Activated CD4-positive, alpha-beta T cell treated with anti-CD3 and anti-CD28 coated beads, Interleukin-2, Interleukin-6, amounts not matched to agents 100 ng/mL and 50 ng/mL, durations not matched to agents 16 hours and 8 hours (primary cell): ENCODE data around the gene DYNC1LI1.
"Not testable (repeated sequence)": the region's sequence is repeated elsewhere in the genome, so short reads cannot be mapped to it uniquely, and the experiment has no call there.

Source experiments
- DNase-seq: peaks from one replicate; pipeline ENCODE4 v3.0.0-alpha.2; 2020

DYNC1LI1 gene

DNA sequence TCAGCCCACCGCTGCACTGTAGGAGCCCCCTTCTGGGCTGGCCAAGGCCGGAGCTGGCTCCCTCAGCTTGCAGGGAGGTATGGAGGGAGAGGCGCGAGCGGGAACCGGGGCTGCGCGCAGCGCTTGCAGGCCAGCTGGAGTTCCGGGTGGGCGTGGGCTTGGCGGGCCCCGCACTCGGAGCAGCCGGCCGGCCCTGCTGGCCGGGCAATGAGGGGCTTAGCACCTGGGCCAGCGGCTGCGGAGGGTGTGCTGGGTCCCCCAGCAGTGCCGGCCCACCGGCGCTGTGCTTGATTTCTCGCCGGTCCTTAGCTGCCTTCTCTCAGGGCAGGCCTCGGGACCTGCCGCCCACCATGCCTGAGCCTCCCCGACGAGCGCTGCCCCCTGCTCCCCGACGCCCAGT lies 8.0 kb upstream of the DYNC1LI1 start:
- not testable (repeated sequence) for DNase-seq

DNA sequence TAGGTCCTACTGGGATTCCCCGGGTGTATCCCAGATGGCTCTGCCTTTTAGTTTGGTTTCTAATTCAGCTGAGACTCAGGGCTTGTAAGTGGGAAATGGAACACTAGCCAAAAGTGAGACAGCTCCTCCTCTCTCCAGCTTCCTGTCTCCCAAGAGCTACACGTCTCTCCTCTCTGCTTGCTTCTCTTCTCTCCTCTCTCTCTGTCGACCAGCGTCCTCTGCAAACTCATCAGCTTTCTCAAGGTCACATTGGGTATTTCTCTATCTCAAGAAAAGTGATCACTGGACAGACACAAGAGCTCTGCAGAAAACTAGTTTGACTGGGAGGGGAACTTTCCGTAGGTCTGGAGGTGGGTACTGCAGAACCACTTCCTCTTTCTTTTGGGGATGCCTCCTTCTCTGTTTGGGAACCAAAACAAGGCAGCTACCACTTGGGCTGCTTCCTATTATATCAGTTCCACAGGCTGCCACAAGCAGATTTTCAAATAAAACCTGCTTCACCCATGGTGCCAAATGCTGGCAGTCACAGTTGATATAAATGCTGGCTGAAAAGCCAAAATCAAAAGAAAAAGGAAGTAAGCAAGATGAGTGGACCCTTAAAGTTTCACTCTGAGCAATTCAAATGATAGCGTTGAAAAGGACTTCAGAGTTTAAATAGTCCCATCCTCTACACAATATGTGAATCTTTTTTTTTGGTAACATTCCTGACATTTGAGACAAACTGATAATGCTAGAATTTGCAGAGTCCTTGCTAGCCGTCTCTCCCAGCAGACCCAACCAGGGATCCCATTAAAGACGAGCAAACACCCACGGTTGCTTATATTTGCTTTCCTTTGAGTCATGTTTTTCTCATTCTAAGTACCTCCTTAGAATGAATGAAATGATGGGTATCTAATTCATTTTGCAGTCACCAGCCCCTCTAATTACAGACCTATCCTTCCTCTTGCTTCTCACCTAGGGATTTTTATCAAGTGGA lies 7.2 kb upstream of the DYNC1LI1 start:
- peak; percentile 30 for DNase-seq

DNA sequence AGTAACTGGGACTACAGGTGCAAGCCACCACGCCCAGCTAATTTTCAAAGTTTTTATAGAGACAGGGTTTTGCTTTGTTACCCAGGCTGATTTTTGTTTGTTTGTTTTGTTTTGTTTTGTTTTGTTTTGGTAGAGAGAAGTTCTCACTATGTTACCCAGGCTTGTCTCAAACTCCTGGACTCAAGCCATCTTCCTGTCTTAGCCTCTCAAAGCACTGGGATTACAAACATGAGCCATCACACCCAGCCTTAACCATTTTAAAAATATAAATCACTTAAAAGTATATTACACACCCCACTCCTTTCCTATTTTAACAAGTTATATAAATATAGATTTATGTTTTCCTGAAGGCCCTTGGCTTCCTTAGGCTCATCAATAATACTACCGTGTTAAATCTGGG lies 6.5 kb upstream of the DYNC1LI1 start:
- DNase-seq: no peak

DNA sequence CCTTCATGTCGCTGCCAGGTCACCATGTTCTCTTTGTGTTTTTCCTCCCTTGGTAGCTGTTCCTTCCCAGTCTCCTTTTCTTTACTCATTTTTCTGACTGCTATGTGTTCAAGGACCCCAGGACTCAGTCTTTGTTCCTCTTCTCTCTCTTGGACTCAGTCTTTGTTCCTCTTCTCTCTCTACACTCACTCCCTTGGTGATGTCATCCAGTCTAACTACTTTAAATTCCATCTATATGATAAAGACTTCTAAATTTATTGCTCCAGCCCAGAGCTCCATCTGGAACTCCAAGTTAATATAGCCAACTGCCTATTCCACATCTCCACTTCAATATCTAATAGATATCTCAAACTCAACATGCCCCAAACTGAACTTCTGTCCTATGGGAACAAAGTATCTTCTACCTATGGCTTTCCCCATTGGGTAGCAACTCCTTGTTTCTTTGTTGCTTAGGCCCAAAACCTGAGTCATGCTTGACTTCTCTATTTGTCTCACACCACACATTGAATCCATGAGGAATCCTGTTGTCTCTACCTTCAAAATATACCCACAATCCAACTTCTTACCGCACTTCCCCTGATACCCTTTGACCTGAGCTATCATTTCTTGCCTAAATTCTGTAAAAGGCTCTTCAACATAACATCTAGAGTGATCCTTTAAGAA lies 4.9 kb upstream of the DYNC1LI1 start:
- DNase-seq: no peak

DNA sequence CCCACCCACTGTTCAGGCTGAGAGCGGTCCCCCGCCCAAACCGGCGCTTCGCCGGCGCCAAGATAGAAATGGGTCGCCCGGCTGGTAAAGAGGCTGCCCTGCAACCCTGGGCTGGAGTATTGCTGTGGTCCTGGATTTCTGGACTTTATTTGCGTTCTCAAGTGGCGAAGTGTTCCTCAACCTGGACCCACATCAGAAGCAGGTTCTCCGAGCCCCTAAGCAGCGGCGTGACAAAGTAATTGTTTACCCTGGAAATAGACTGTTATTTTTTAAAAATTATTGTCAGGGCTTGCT lies 481 bp upstream of the DYNC1LI1 start:
- no peak for DNase-seq

DNA sequence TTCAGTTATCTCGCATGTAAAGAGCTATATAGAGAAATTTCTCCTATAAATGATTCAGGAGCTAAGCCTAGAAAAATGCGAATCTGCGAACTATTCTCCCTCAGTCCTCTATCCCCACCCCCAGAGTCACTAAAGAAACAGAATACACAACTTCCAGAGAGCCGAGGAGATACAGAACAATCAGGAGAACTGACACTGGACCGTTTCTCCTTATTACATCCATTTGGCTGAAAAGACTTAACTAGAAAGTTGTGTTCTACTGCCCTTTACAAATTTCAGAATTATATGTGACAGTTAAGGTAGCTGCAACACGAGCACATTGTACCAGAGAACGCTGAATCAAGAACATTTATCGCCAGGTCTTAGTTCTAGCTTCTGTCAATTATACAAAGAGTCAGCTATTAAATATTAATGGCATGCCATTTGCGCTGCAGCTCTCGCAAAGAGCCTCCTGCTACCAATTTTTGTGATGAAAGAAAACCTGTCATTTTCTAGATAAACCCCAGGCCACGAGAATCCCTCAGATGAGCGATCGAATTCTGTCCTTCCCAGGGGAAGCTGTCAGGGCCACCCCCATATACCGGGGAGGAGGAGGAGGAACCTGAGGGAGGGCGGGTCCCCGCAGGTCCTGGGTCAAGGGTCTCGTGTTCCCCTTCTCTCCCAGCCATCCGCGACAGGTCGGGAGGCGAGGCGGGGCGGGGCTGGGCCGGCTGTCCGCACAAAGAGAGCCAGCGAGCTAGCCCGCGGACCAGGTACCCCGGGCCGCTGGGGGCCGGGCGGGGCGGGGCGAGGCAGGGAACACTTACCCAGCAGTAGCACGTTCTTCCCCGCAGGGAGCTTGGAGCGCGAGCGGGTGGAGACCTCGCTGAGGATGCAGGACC lies 878 bp downstream of the DYNC1LI1 start:
- DNase-seq: peak; percentile 62

DNA sequence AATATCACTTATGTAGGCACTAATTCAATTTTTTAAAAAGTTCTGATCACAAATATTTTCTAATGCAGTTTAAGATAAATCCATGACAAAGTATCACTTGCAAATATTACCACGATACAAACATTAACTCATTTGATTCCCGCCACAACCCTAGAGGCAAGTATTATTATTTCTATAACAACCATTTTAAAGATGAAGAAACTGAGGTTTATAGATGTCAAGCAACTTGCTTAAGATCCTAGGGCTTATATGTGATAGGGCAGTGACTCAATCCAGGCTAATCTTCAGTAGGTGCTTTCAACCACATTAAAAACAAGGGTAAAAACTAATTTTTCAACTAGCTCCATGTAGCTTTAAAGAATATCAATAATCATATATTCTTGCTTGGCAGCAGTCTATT lies 1.7 kb downstream of the DYNC1LI1 start:
- DNase-seq: no peak

DNA sequence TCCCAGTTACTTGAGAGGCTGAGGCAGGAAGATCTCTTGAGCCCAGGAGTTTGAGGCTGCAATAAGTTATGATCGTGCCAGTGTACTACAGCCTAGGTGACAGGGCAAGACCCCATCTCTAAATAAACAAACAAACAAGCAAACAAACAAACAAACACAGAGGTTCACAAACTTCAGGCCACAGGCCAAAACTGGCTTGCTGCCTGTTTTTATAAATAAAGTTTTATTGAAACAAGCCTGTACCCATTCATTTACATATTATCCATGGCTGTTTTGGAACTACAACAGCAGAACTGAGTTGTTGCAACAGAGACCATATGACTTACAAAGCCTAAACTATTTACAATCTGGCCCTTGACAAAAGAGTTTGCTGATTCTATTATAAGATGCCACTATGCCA lies 6.5 kb downstream of the DYNC1LI1 start:
- DNase-seq: no peak

DNA sequence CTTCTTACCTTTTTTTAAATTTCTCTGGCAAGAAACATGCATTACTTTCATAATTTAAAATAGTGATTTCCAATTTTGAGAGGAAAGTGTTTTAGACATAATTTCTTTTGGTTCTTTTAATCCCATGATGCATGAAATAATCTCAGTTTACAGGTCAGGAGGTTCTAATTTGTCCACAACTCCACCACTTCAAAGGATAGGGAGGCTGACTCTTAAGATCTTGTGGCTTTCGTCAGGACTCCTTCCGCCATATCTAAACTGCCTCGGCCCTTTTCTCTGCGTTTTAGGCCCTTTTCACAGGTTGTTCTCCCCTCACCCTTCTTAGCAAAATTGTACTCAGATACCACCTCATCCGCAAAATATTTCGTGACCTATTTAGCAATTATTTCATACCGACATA lies 8.0 kb downstream of the DYNC1LI1 start:
- no peak for DNase-seq

DNA sequence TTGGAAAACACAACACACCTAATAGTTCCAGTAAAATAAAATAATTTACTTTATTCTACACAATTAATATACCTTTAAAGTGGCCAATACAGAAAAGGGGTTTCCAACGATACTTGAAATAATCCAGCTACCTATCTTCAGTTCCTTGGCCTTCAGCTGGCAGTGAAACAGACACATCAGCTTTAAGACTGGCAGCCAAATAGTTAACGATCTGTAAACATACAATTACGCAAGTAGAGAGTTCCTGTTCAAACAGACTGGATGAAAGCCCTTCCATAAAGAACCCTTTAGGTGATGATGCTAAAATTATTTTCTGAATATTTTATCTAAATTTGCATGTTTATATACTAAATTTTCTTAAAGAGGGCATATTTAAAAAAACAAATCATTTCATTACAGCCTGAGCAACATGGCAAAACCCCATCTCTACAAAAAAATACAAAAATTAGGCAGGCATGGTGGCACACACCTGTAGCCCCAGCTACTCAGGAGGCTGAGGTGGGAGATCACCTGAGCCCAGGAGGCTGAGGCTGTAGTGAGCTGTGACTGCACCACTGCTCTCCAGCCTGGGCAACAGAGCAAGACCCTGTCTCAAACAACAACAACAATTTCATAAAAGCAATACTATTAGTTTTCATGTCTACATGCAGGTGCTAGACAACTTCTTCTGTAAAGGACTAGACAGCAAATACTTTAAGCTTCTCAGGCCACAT lies 12.9 kb downstream of the DYNC1LI1 start:
- no peak for DNase-seq

DNA sequence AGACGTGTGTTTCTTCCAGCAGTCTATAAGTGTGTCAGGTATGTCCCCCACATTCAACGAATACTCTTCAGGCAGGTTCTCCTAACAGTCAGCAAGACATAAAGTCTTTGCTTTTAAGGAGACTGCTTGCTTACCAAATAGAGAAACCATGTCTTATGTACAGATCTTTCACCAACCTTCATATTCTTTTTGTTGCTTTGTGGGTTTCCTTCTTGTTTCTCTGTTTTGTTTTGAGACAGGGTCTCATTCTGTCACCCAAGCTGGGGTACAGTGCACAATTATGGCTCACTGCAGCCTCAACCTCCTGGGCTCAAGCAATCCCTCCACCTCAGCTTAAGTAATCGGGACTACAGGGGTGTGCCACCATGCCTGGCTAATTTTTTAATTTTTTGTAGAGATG lies 14.3 kb downstream of the DYNC1LI1 start:
- DNase-seq: no peak

DNA sequence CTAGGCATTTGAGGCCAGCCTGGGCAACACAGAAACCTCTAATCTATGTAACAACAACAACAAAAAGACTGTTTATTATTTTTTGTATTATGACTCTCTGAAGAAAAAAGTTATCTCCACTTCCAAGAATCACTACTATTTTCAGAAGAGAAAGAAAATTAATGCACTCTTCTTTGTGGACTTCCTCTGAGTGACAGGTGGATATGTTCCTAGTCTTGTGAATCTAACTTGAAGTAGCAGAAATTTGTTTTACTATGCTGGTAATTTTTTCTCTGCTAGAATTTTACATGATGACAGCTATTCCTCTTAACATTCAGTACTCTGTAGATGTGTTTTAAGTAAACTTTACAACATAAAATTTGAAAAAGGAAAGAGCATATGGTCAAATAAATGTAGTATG lies 16.7 kb downstream of the DYNC1LI1 start:
- no peak for DNase-seq

DNA sequence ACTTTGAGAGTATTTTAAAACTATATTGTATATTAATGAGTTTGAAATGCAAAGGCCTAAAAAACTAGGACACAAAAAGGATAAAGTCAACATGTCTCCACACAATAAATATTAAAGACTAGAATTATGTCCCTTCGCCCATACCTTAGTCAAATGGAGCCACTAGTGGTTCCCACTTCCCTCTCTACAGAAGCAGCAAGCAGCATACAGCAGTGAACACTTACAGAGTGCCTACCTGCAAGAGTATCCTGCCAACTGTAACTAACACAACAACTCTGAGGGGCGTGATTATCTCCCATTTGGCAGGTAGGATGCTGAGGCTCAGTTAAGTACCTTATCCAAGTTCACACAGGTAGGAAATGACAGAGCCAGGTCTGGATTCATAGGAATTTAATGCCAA lies 17.2 kb downstream of the DYNC1LI1 start:
- DNase-seq: no peak

DNA sequence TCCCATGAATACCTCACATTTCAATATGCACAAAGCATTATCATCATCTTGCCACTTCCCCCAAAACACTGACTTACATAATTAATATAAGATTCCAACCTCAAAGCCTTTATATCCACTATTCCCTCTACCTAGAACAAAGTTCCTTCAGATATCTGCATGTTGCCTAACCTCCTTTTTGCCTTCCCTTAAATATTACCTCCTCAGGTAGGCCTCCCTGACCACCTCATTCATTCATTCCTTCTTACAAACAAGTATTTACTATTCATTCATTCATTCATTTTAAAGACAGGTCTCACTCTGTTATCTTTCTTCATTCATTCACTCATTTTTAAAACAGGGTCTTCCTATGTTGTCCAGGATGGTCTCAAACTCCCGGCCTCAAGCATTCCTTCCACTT lies 18.6 kb downstream of the DYNC1LI1 start:
- no peak for DNase-seq

DNA sequence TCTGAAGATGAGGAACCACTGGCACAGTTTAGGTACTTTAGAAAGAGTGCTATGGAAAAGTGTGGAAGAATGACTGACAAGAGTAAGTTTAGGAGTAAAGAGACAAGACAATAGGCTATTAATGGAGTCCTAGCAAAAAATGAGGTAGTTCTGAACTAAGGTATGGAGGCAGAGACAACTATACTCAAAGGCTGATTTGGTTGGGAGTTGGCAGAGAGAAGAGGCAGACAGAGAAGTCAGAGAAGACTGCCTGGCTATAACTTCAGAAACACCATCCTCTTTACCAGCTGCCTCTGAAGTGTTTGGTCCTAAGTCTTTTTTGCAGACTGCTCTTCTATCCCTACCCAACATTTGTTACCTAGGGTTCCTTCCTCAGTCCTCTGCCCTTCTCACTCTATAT lies 19.2 kb downstream of the DYNC1LI1 start:
- no peak for DNase-seq

DNA sequence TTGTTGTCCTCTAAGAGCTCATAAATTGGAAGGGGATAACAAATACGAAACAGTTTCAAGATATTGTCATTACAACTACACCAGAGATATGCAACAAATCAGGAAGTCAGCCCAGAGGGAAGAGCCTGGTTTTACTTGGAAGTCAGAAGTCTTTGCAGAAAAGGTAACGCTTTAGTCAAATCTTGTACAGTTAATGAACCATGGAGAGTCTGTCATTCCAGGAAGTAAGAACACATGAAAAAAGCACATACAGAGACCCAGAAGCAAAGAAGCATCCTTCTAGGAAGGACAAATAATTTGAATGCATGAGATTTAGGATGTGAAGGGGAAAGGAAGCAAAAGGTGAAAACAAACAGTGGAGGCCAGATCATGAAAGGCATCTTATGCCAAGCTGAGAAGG lies 19.6 kb downstream of the DYNC1LI1 start:
- no peak for DNase-seq

DNA sequence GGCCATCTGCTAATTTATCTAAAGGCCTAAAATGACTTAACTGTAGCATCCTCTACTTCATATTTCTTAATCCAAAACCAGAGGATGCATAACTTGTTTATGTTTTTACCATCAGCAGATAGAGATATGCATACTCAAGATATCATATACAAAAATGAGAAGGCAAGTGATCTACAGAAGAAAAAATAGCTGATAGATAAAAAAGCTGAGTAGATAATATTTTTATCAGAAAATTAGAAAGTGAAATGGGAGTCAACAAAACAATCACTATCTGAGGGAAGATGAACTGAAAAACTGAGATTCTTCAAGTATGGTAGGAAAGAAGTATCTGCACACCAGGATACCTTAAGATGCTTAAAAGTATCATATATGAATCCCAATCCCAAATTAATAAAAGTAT lies 25.4 kb downstream of the DYNC1LI1 start:
- no peak for DNase-seq

DNA sequence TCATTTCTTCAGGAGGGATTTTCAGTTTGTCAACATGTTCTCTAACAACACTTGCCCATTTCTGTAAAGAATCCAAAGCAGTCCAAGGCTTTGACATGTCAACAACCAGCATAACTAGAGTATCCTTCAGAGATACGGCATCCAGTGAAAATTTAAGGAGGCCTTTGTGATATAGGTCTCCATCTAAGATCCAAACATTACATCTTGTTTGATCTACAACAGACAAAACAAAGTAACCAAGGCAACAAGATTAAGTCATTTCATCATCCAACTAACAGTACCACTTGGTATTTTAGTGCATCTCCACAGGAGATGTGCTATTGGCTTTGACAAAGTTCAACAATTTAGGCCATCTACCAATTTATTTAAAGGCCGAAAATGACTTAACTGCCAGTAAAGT lies 25.8 kb downstream of the DYNC1LI1 start:
- DNase-seq: no peak

DNA sequence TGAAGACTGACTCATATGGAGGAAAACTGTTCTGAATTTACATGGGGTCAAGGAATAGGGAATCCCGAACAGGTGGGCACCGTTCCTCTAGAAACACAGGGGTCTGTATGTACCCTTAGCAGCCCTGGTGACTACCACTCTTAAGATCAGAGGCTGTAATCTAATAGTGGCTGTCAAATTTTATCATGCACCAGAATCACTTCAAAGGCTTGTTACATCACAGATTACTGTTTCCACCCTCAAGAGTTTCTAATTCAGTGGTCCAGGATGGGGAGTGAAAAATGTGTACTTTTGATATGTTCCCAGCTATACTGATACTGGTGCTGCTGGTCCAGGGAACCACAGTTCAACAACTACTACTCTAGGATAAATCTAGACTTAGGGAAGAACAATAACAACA lies 27.9 kb downstream of the DYNC1LI1 start:
- DNase-seq: no peak

DNA sequence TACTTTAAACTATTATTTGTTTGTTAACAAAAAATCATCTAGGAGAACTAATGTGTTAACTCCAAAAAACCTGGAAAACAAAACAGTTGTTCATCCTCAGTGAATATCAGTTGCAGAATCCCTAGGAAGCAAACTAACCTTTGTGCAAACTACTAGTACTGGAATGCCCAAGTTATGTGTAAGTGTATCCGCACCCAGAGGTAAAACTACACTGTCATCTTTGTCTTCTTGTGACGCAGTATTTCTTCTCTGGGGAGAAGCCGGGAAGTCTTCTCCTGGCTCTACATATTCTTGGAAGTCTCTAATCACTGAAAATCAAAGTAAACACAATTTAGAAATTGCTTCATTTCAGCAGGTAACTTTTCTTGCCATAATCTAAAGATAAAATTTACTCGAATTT lies 29.8 kb downstream of the DYNC1LI1 start:
- DNase-seq: no peak

DNA sequence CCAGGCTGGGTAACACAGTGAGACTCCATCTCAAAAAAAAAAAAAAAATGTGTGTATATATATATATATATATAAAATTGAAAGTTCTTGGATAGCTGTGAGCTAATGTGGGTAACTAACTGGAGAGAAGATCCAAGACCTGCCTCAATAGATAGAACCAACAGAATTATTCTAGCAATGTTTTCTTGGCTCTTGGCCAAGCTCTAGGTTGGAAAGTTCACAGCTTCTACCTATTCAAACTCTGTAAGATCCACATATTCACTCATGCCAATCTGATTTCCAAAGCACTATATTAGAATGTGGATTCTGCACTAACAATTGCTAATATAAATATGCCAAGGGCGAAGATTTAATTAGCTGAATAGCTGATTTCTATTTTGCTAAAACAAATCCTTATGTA lies 38.2 kb downstream of the DYNC1LI1 start:
- DNase-seq: no peak

DNA sequence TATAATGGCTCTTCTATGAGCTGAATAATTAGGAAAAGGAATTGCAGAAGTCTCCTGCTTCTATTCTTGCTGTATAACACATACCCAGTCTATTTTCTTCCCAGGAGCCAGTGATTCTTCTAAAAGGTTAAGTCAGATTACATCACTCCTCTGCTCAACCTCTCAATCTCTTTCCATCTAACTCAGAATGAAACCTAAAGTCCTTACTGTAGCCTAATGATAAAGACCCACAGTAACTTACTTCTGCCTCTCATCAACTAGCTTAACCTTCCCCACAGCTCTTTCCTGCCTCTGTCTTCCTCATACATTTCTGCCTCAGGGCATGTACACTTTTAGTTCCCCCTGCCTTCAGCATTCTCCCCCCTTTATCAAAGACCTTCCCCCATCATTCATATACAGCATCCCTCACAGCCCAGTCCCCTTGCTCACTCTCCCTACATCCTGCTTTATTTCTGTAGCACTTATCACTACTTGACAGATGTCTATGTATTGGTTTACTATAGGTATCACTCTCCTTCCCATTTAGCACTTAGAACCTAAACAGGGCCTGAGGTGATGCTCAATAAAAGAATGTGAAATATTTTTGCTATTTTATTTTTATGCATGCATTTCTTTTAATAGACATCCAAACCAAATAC lies 39.5 kb downstream of the DYNC1LI1 start:
- peak; percentile 53 for DNase-seq
